ENCODE data around the gene FOLH1.
"Not testable (repeated sequence)": the region's sequence is repeated elsewhere in the genome, so short reads cannot be mapped to it uniquely, and the experiment has no call there.

FOLH1 gene

GRCh38 chr11:49177936-49178335, 30.5 kb downstream of the FOLH1 start:
- not testable (repeated sequence) for DNase-seq (ENCODE audit: low read depth in 2 of 2)

- DNase-seq (ENCODE audit: low read depth in 2 of 2), result not testable (repeated sequence)
Observed at GRCh38 chr11:49175378-49175777, 33.0 kb downstream of the FOLH1 start.

- not testable (repeated sequence) for DNase-seq (ENCODE audit: low read depth in 2 of 2)
Observed at GRCh38 chr11:49174691-49175366, 33.6 kb downstream of the FOLH1 start.

- DNase-seq (ENCODE audit: low read depth in 2 of 2), result not testable (repeated sequence)
Observed at GRCh38 chr11:49171613-49172012, 36.8 kb downstream of the FOLH1 start.

DNA sequence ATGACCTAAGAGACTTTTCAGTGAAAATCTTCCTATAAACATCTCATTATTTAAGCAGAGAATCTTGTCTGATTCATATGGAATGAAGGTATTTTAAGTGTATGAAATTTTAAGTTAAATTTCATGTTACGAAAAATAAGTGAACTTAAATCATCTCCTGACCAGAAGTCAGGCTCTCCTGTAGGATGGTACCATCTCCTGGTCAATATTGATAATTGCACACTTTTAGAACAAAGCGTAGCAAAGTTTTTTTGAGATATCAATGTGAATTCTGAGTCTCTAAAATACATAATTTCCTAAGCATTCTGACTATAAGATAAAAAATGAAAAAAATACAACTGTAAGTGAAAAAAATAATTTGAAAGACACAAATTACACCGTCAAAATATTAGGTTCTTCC, 38.8 kb downstream of the FOLH1 start:
- DNase-seq (ENCODE audit: low read depth in 2 of 2), result not testable (repeated sequence)

DNA sequence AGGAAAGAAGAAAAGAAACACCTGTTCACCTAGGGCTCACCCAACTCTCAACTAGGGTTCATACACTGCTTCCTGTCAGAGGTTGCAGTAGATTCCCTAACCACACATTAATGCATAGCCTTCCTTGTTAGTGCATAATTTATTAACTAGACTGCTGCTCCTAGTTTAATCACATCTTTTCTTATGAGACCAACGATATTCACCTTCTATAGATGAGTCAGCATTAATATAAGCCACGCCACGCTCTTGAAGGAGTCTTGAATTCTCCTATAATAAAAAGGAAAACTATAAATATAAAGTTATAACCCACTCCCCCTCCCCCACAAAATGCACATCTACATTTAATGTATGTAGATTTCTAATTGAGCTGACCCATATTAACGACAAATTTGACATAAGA, 39.4 kb downstream of the FOLH1 start:
- DNase-seq (ENCODE audit: low read depth in 2 of 2), result not testable (repeated sequence)

GRCh38 chr11:49151211-49151610, 57.2 kb downstream of the FOLH1 start:
- no peak for DNase-seq (ENCODE audit: low read depth in 2 of 2)

DNA sequence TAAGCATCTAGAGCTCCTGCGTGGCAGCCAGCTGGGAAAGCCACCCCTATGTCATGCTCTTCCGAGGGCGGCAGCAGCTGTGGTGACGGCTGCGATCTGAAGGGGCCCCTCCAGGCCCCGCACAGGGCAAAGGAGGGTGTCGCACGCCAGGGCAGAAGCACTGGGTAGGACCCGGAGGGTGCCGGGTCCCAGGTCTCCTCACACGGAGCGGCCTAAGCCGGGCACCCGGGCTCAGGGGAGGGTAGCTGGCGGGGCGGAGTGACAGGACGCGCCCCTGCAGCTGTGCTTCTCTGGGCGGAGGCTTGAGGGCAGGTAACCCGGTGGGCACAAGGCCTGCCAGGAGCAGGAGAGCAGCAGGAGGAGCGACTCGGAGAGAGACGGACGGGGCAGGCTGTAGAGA, 106.0 kb downstream of the FOLH1 start:
- not testable (repeated sequence) for DNase-seq (ENCODE audit: low read depth in 2 of 2)
